Measurements from ENCODE around the gene AKAP8L. TPM values are rescaled to one million over a fixed set of nuclear protein-coding genes. Genes with fewer than 3 reads are reported as not detected.

AKAP8L gene
- total RNA-seq, 1 experiment from 2014 or later = 123 TPM

DNA sequence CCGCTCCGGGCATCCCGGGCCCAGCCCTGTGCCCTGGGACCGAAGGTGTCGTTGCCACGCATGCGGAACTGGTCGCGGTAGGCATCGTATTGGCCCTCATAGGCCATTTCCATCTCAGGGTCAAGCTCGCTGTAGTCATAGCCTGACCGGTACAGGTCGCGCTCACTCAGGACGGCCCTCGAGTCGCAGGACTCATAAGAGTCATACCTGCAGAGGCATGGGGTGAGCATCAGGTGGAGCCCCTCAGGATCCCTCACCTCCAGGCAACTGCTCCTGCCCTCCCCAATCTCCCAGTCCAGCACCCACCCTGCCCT, 17.4 kb downstream of the AKAP8L start:
- H3K36me3 Mint-ChIP-seq (ENCODE audit: insufficient read depth in 1 of 3, low read depth in 3 of 3) = peaks cover 39 to 67% (median 56%) of the 10 kb centered on the region in 3 experiments
- Histone ChIP-seq H2BK15ac (ENCODE audit: low read depth, low read length) (no peak overlapping the region), H3K9me3 (ENCODE audit: control insufficient read depth, low read depth, low read length) (no peaks in the 10 kb centered on the region), H3K14ac (ENCODE audit: insufficient read depth, low read length) (no peak overlapping the region), H2AK5ac (ENCODE audit: insufficient read length, low read length) (no peak overlapping the region), H2BK5ac (ENCODE audit: insufficient read length, low read length) (no peak overlapping the region), H2BK120ac (ENCODE audit: low read depth, low read length, poor library complexity, severe bottlenecking) (no peak overlapping the region), H4K5ac (ENCODE audit: insufficient read length, low read depth, low read length) (no peak overlapping the region), H3K56ac (ENCODE audit: insufficient read length, low read depth, low read length) (no peak overlapping the region), H4K20me1 (ENCODE audit: control insufficient read depth, insufficient read depth, insufficient read length) (peaks cover 2% of the 10 kb centered on the region), H2BK20ac (ENCODE audit: low read depth, low read length, poor library complexity, severe bottlenecking) (no peak overlapping the region), H3K79me1 (ENCODE audit: insufficient read depth, low read depth, low read length, poor library complexity, severe bottlenecking) (peaks cover 7% of the 10 kb centered on the region), H3K23me2 (ENCODE audit: insufficient read length, low read depth, low read length, poor library complexity, severe bottlenecking) (no peaks in the 10 kb centered on the region), H3K4ac (ENCODE audit: low read depth, low read length) (no peak overlapping the region), H3K9ac (ENCODE audit: extremely low read depth, insufficient read length, low read length) (no peak overlapping the region), H4K8ac (replicated peaks; ENCODE audit: insufficient read length, low read depth, low read length) (no peak overlapping the region), H3K23ac (ENCODE audit: insufficient read length, low read depth, low read length) (no peak overlapping the region), H3T11ph (ENCODE audit: low read length) (no peak overlapping the region), H3K4me1 (ENCODE audit: insufficient read depth, low read length) (no peaks in the 10 kb centered on the region), H3K79me2 (ENCODE audit: insufficient read depth, low read length) (peaks cover 30% of the 10 kb centered on the region), H2AFZ (ENCODE audit: low read length) (no peak overlapping the region), H3K4me2 (ENCODE audit: insufficient read depth, insufficient read length, low read length) (no peak overlapping the region), H3K27ac (ENCODE audit: insufficient read length, low read depth, low read length) (no peak overlapping the region), H3K27me3 (ENCODE audit: insufficient read depth, low read length) (no peaks in the 10 kb centered on the region), H4K91ac (ENCODE audit: insufficient read length, low read depth, low read length) (no peak overlapping the region), H2BK12ac (ENCODE audit: insufficient read length, low read depth, low read length) (no peak overlapping the region), H3K18ac (ENCODE audit: insufficient read length, low read depth, low read length) (no peak overlapping the region)
- H3K9me3 Mint-ChIP-seq = no peaks in the 10 kb centered on the region; a peak in 1 of 5 replicates
- H3K27ac Mint-ChIP-seq = no peak overlapping the region; a peak in 1 of 7 replicates
- H3K4me3 Mint-ChIP-seq = no peak overlapping the region
- WGBS (ENCODE audit: extremely low coverage, insufficient read length, low lambda C conversion rate) = no CpG with 5 or more reads among the region's 17 CpGs
- DNase-seq = no peak
- TF ChIP-seq, protein P1, sequence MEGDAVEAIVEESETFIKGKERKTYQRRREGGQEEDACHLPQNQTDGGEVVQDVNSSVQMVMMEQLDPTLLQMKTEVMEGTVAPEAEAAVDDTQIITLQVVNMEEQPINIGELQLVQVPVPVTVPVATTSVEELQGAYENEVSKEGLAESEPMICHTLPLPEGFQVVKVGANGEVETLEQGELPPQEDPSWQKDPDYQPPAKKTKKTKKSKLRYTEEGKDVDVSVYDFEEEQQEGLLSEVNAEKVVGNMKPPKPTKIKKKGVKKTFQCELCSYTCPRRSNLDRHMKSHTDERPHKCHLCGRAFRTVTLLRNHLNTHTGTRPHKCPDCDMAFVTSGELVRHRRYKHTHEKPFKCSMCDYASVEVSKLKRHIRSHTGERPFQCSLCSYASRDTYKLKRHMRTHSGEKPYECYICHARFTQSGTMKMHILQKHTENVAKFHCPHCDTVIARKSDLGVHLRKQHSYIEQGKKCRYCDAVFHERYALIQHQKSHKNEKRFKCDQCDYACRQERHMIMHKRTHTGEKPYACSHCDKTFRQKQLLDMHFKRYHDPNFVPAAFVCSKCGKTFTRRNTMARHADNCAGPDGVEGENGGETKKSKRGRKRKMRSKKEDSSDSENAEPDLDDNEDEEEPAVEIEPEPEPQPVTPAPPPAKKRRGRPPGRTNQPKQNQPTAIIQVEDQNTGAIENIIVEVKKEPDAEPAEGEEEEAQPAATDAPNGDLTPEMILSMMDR (conservative IDR thresholded peaks at IDR 0.05) = no peak
- peaks cover 0 to 3% of the 10 kb centered on the region in 2 experiments; a peak in 1 of 4 replicates for H3K4me1 Mint-ChIP-seq
- no peaks in the 10 kb centered on the region for H3K27me3 Mint-ChIP-seq (ENCODE audit: low read depth)
